NCI-H510A treated with DMSO at 0.1 percent for 48 hours (cell line): ENCODE data around the gene CFAP77.
"Not testable (repeated sequence)": the region's sequence is repeated elsewhere in the genome, so short reads cannot be mapped to it uniquely, and the experiment has no call there.

Source experiments
- DNase-seq: peaks from one replicate; lab custom pipeline; 2025; lab: John Stamatoyannopoulos, UW

Gene CFAP77

GRCh38 chr9:132409828-132410528 lies at the start of gene CFAP77:
Gene CFAP77 (plus strand): TSS chr9:132410211. CDS start chr9:132410272, 61 bp downstream.
- DNase-seq = no peak

GRCh38 chr9:132364068-132364467 lies 45.9 kb upstream of the CFAP77 start:
- no peak for DNase-seq

- DNase-seq = no peak
Measured at GRCh38 chr9:132365986-132366385, 44.0 kb upstream of the CFAP77 start.

- no peak for DNase-seq
Measured at GRCh38 chr9:132366481-132366880, 43.5 kb upstream of the CFAP77 start.

GRCh38 chr9:132367613-132368313 lies 42.2 kb upstream of the CFAP77 start:
- DNase-seq = no peak

GRCh38 chr9:132369421-132369820 lies 40.6 kb upstream of the CFAP77 start:
- no peak for DNase-seq

- no peak for DNase-seq
Measured at GRCh38 chr9:132370592-132370991, 39.4 kb upstream of the CFAP77 start.

GRCh38 chr9:132372177-132373095 lies 37.6 kb upstream of the CFAP77 start:
- DNase-seq = no peak

GRCh38 chr9:132377769-132378168 lies 32.2 kb upstream of the CFAP77 start:
- DNase-seq = not testable (repeated sequence)

- DNase-seq = not testable (repeated sequence)
Measured at GRCh38 chr9:132378416-132378815, 31.6 kb upstream of the CFAP77 start.

- no peak for DNase-seq
Measured at GRCh38 chr9:132381966-132382541, 28.0 kb upstream of the CFAP77 start.

GRCh38 chr9:132383462-132383883 lies 26.5 kb upstream of the CFAP77 start:
- no peak for DNase-seq

GRCh38 chr9:132384376-132384775 lies 25.6 kb upstream of the CFAP77 start:
- no peak for DNase-seq

- DNase-seq = no peak
Measured at GRCh38 chr9:132387133-132387532, 22.9 kb upstream of the CFAP77 start.

- DNase-seq = no peak
Measured at GRCh38 chr9:132390966-132391365, 19.0 kb upstream of the CFAP77 start.

GRCh38 chr9:132391449-132391848 lies 18.6 kb upstream of the CFAP77 start:
- no peak for DNase-seq

GRCh38 chr9:132395560-132395959 lies 14.5 kb upstream of the CFAP77 start:
- no peak for DNase-seq

GRCh38 chr9:132401824-132402223 lies 8.2 kb upstream of the CFAP77 start:
- no peak for DNase-seq

- DNase-seq = no peak
Measured at GRCh38 chr9:132404228-132404881, 5.7 kb upstream of the CFAP77 start.

GRCh38 chr9:132406554-132407122 lies 3.4 kb upstream of the CFAP77 start, which contains the start of gene TTF1:
Gene TTF1 (minus strand): TSS chr9:132406840. CDS start chr9:132402821, 4,019 bp downstream.
- DNase-seq = peak; percentile 78

GRCh38 chr9:132407196-132407595 lies 2.8 kb upstream of the CFAP77 start:
- no peak for DNase-seq
